GM13977 (cell line): Measurements from ENCODE around the gene ZNF148.

ENCODE experiments used
- DNase-seq: peaks from one replicate; pipeline ENCODE4 v3.0.0; 2012; ENCODE audit warnings: low spot score
- in situ Hi-C: fragments of 300-500 bp; cut with MboI; formaldehyde crosslinking; loops from one replicate; pipeline ENCODE4 v1.12.0; 2022; ENCODE audit warnings: low sequenced_read_pairs, low pct_unique_long_range_greater_than_20kb, mixed read lengths, inconsistent platforms; ENCODE audit not compliant: unreplicated experiment
- TF ChIP-seq, protein P1 (sequence below): IDR thresholded peaks from 2 replicates; pipeline ENCODE4 v1.5.1; 2012; ENCODE audit warnings: mild to moderate bottlenecking, control low read depth; ENCODE audit not compliant: insufficient read depth; ENCODE audit errors: extremely low read depth, missing control alignments

The ZNF148 gene

DNA sequence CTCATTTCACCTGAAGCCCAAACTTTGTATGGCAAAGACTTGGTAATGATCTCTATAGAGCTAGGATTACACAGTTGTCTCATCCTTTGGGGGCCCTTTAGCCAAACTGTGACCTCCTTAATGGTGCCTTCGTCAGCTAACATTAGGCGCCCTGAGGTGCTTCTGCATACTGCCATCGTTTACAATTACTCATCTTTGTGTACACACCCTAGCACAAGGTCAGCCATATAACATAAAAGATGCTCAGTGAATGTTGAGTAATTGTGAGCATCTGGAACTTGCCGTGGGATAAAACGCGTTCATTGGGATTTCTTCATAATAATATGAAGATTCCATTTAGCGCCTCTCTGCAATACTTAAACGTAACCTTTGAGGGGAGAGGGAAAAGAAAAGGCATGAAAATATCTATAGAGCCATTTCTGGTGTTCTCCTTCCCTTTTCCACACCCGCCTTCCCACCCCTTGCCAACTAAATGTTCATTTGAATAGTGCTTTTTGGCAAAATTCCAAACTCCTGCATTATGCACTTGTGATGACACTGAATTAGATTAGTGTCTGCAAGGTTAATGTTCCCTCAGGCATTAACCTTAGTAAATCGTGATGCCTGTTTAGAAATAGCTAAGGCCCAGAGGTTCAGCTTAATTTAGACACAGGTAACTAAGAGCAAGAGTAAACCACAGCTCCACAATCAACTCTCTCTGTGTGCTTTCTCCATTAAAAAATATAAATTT lies 990 bp upstream of the ZNF148 start:
- TF ChIP-seq, protein P1, sequence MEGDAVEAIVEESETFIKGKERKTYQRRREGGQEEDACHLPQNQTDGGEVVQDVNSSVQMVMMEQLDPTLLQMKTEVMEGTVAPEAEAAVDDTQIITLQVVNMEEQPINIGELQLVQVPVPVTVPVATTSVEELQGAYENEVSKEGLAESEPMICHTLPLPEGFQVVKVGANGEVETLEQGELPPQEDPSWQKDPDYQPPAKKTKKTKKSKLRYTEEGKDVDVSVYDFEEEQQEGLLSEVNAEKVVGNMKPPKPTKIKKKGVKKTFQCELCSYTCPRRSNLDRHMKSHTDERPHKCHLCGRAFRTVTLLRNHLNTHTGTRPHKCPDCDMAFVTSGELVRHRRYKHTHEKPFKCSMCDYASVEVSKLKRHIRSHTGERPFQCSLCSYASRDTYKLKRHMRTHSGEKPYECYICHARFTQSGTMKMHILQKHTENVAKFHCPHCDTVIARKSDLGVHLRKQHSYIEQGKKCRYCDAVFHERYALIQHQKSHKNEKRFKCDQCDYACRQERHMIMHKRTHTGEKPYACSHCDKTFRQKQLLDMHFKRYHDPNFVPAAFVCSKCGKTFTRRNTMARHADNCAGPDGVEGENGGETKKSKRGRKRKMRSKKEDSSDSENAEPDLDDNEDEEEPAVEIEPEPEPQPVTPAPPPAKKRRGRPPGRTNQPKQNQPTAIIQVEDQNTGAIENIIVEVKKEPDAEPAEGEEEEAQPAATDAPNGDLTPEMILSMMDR: no peak
- DNase-seq: no peak
- in situ Hi-C loops: no loop called here

DNA sequence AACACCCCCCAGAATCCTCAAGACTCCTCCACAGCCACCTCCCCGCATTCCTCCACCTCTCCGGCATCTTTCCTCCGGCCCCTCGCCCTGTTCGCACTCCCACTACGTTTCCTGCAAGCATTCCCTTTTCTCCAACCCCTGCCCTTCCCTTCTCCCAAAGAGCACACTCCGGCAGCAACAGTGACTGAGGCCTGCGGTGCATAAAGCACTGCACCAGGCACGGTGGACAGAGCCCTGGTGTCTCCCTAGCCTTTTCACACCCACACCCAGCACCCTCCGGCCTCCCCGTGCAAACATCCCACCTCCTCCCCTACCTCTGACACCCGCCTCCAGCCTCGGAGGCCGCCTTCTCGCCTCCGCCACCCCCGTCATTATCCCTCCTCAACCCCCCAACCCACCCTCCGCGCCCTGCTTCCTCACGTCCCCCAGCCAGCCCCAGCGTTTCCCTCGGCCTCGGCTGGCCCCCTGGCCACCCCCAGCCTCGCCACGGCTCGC lies 577 bp downstream of the ZNF148 start:
- TF ChIP-seq, protein P1: no peak
- in situ Hi-C loops: no loop called here
- peak; percentile 67 for DNase-seq

DNA sequence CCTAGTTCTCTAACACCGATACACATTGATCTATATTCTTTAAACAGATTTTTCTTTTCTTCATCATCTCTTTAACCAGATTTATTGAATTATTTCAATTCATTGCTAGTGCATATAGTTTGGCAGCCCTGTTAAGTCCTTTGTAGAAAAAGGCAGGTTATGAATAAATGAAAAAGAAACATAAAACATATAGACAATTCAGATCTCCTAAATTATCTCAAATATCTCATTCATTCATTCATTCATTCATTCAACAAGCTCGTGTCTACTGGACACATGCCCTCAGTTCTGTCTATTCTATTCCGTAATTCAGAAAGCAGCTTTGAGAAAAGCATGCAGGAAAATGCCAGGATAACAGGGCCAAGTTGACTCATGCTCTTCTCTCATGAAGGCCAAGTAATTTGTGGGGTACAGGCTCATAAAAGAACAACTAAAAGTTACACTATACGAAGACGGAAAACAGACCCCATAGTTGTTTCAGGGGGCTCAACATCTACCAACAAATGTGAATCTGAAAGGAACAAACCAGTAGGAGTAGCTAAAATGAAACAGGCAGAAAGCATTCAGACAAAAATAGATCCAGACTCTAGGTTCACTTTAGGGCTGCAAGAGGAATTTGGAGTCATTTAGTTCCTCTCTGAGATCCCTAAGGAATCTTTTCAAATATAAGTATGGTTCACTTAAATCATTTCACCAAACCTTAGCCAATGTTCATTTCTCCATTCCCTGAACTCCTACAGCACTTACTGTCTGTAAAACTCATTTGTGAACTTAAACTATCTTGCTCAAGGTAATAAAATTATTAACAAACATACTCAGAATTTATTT lies 7.5 kb downstream of the ZNF148 start:
- in situ Hi-C loops: no loop called here
- DNase-seq: no peak

DNA sequence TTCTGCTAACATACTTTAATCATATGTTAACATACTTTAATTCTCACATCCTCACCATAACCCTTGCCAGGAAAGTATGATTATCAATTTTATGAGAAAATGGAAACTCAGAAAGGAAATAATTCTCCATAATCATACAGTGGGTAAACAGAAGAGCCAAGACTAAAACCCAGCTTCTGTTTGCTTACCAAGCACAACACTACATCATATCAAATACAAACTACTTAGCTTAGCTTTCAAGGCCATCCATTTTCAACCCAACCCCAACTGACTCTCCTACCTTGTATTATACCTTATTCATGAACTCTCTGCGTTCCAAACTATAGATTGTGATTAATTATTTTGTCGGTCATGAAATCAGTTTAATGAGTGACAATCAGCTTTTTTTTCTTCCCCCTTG lies 9.0 kb downstream of the ZNF148 start:
- TF ChIP-seq, protein P1: no peak
- no peak for DNase-seq
- in situ Hi-C loops: no loop called here

More for the DNA sequence above, 7.5 kb downstream of the ZNF148 start:
- TF ChIP-seq, protein P1: no peak

DNA sequence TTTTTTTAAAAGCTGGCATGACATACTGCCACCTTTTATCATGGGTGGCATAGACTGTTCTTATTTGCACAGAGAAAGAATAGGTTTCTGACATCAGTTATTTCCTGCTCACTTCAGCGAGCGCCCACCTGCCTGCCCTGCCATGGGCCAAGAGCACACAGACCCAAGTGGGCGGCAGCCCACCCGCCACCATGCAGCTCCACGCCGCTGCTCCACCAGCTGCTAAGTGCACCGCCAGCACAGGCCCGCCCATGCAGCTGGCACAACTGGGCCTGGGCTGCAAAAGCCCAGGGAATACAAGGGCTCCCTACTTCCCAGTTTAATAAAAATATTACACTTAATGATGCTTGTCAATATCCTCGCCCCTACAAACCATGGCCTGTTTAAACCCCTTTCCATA lies 15.4 kb downstream of the ZNF148 start:
- in situ Hi-C loops: no loop called here
- TF ChIP-seq, protein P1: no peak
- DNase-seq: no peak

DNA sequence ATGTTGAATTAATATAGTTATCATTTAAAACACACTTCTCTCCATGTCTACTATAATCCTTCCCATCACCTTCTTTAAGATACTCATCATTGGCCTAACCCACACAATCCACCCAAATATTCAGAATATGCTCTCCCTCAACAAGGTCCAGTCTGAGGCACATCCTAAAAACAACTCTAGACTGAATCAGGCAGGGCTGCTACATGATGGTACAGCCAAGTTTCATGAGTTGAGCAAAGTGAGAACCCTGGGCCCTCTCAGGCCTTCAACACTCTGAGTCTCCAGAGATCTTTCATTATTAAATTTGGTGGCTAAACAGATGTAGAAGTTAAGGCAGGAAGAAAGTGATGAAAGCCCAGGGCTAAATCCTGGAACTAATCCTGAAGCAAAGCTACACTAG lies 16.2 kb downstream of the ZNF148 start:
- in situ Hi-C loops: no loop called here
- DNase-seq: no peak
- TF ChIP-seq, protein P1: no peak
